ENCODE results near the gene DPAGT1.
"Not testable (repeated sequence)": the region's sequence is repeated elsewhere in the genome, so short reads cannot be mapped to it uniquely, and the experiment has no call there.

DPAGT1 gene

DNA sequence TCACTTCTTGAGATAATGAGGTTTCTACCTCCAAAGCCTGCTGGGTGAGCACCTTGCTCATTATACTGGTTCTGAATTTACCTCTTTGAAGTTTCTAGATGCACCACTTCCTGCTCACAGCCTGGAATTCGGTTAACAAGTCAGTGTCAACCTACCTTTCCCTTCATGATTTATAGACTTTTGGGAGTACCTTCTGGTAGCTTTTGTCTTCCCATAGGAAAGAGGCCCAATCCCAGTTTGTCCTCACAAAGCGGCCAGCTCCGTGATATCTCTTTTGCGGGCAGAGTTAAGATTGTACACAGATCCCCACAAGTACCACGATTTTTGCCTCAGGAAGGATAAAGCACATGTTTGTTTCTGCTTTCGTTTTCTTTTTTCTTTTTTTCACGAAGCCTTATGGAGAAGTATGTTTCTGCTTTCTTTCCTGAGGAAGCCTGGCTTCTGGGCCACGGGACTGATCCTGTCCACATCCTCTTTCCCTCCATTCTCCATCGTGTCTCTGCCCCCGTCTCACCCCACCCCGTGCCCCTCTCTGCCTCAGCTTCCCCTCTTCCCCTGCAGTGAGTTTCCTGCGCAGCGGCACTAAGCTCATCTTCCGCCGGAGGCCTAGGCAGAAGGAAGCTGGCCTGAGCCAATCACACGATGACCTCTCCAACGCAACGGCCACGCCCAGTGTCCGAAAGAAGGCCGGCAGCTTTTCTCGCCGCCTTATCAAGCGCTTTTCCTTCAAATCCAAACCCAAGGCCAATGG is 14.0 kb upstream of the DPAGT1 start:
- DNase-seq (ENCODE audit: low read depth), result no peak

DNA sequence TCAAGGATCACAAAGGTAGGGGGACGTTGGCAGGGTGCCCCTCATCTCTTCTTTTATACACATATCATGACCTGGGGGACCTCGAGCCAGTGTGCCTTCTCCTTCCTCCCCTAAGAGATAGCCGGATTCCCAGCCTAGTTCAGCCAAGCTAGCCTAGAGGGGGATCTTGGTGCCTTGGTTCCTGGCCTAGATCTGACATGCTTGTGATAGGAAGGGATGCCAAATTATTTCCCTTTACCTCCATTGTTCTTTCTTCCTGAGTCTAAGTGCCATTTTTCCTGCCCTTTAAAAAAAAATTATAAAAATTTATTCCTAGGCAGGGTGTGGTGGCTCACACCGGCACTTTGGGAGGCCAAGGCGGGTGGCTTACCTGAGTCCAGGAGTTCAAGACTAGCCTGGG is 12.7 kb upstream of the DPAGT1 start:
- DNase-seq (ENCODE audit: low read depth), result no peak

DNA sequence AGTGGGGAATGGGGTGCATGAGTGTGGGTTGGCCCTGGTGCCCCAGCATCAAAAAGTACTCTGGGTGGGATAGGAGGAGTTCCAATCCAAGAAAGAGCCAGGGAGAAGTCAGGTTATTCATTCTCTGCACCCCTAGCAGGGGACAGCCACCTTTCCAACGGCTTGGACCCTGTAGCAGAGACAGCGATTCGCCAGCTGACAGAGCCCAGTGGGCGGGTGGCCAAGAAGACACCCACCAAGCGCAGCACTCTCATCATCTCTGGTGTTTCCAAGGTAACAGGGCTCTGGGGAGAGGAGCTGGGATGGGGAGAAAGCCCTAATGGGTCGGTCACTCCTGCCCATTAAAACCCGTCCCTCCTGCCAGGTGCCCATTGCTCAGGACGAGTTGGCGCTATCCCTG is 12.1 kb upstream of the DPAGT1 start:
- no peak for DNase-seq (ENCODE audit: low read depth)

DNA sequence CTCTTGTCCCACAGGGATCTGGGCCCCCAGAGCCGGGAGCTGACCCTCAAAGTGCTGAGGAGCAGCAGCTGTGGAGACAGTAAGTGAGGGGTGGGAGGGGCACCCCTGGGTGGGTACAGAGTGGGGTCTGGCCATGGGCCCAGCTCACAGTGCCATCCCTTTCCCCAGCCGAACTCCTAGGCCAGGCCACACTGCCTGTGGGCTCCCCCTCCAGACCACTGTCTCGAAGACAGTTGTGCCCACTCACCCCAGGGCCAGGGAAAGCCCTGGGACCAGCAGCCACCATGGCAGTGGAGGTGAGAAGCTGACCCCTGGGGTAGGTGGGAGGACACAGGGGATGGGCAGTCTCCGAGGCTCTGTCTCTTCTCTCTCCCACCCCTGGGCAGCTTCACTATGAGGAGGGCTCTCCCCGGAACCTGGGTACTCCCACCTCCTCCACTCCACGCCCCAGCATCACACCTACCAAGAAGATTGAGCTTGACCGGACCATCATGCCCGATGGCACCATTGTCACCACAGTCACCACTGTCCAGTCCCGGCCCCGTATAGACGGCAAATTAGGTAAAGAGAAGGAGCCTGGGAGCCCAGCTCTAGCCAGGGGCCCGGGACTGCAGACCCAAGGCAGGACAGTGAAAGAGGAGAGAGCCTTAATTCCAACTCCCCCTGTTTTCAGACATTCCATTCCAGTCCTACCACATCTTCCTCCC is 10.8 kb upstream of the DPAGT1 start:
- no peak for DNase-seq (ENCODE audit: low read depth)

DNA sequence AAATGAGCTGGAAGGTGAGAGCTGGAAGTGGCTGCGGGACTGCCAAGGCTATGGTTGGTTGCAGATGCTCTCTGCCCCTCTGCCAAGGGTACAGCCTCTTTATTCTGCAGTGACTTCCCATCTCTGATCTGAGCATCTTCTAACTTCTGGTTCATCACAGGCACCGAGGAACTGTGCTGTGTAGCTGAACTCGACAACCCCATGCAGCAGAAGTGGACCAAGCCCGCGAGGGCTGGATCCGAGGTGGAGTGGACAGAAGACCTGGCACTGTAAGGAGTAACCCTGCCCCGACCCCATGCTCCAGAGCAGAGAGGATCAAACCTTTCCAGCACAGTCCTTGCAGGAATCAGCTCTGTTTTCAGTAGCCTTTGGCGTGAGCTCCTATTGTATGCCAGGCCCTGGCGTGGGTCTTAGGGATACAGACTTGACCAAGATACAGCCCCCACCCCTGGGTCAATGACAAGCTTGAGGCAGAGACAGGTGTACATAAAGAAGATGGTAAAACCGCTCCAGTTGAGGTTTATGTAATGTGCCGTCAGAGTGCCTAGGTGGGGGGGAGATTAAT is 9.8 kb upstream of the DPAGT1 start:
- DNase-seq (ENCODE audit: low read depth), result no peak

DNA sequence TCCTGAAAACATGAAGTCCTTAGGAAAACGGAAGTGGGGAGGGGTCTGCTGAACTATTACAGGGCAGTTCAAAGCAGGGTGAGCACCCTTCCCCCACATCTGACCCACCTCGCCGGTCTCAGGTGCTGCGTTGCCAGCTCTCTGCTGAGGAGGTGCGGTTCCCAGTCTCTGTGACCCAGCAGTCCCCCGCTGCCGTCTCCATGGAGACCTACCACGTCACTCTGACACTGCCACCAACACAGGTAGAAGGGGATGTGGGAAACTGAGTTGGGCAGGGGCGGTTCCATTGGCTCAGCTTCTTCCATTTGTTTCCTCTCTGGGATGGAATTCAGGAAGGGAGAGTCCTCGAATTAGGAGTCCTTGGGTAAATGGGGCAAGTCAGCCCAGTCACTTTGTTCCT is 8.8 kb upstream of the DPAGT1 start:
- DNase-seq (ENCODE audit: low read depth), result no peak

DNA sequence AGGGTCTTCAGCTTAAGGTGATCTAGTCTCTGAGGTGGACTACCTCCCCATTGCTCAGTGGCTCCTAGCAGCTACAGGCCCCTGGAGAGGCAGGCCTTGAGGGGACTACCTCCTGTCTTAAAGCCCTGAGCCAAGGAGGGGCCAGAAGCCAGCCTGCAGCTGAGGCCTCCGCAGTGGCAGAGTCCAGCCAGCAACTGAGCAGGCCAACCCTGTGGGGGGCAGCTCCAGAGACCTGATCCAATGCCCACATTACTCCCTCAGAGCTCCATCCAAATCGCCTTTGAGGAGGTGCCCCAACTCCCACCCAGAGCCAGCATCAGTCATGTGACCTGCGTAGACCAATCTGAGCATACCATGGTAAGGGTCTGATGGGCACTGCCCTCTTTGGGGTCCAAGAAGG is 8.2 kb upstream of the DPAGT1 start:
- DNase-seq (ENCODE audit: low read depth), result no peak

DNA sequence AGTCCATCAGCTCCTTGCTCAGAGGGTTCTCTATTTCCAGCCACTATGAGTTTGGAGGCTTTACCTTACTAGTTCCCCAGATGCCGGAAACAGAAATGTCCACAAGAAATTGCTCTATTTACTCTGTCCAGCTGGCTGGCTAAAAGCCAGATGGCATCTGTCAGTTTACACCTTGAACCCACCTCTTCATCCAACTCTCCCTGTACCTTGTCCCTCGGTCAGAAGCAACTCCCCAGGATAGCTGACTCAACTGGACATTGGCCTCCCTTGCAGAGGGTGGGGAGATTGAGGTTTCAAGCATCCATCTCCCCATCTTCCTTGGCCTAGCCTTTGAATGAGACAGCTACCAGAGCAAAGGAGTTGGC is 7.2 kb upstream of the DPAGT1 start:
- no peak for DNase-seq (ENCODE audit: low read depth)

DNA sequence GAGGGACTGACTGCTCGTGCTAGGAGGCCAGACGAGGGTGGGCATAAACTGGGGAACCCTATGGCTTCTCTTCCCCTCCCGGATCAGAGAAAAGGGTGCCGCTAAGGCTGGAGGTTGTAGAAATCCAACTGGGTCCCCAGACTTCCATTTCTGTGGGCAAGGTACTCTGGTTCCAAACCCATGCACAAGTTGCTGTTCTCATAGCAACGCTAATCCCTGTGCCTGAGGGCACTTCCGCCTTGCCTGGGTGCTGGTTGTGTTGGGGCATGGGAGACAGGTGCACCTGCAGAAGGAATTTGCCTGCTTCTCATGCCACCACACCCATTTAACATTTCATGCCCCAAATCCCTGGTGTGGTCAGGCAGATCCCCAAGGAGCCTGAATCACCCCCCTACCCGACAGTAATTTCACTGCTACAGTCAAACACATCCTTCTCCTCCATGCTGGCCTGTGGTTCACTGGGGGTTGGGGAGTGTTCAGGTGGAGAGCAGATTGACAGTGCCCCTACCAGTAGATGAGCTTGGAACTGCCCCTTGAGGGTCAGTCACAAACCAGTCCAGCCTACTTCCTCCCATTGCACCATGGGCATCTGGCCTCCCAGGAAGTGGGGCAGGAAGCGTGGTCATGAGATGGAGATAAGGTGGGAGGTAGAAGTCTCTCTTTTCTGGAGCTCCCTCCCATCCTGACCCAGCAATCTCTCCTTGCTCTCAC is 6.6 kb upstream of the DPAGT1 start:
- no peak for DNase-seq (ENCODE audit: low read depth)

DNA sequence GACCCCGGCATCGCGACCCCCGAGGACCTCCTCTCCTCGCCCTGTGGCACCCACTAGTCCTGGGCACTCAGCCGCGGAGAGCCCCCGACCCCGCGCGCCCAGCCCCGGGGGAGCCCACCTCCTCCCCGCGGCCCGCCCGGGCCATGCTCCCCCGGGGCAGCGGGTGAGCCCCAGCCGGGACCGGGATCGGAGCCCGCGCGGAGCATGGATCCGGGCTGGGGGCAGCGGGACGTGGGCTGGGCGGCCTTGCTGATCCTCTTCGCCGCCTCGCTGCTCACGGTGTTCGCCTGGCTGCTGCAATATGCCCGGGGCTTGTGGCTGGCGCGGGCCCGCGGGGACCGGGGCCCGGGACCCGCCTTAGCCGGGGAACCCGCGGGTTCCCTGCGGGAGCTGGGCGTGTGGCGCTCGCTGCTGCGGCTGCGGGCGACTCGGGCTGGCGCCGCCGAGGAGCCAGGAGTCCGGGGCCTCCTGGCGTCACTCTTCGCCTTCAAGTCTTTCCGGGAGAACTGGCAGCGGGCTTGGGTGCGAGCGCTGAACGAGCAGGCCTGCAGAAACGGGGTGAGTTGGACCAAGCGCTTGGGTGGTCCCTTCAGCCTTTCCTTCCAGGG is 6.0 kb upstream of the DPAGT1 start:
- DNase-seq (ENCODE audit: low read depth), result no peak

DNA sequence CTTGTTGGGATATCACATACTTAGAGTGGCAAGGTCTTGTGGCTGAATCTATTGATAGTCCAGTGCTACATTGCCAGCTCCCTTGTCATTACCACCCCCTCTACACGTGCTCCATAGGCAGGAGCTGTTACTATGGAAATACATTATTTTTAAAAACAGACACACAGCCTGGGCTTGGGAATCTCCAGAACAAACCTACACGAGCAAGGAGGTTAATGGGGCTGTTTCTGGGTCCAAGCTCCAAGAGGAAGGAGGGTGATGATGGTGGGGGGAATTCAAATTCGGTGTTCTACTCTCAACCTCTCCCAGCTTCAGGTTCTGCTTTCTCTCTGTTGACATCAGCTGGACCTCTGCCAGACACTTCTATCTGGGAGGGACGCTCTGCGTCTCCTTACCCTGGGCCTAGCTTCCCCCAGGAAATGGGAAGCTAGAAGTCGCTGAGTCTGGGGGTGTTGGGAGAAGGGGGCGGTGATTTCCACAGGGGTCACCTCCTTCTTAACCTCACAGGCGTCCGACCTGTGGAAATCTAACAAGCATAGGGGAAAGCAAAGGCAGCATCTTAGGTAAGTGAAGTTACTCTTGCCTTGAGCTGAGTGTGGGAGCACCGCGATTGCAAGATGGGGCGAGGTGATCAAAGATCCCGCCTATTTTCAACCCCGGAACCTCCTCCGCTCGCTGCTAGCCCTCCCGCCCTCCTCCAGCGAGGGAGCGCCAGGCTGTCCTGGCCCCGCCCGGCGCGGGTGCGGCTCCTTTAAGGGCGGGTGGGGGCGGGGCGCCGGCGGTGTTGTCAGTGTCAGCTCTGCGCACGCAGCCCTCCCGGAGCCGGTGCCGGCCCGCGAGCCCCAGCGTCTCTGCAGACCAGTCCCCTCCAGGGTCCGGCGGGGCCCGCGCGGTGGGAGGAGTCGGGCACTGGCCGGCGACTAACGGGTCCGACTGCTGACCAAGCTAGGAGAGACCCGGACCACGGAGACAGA is 5.2 kb upstream of the DPAGT1 start, which contains the start of gene C2CD2L:
Gene C2CD2L (plus strand): TSS at position 781 of the 974 bp plus-strand sequence. CDS start 398 bp downstream, outside the sequence.
- DNase-seq (ENCODE audit: low read depth), result peak; percentile 73

DNA sequence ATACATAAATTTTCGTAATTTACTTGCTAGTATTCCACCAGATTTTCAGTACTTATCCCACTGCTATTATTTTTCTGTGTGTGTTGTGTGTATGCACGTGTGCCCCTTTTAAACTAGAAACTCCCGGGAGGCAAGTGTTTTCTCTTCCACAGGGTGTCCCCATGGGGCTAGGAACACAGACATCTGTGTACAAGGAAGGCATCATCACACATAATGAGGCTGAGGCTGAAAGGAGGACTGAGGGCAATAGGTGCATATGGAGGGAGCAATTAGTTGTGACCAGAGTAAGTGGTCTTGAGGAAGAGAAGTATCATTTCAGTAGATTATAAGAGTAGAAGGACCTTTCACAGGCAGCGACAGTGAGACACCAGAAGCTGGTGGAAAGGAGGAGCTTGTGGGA is 2.1 kb upstream of the DPAGT1 start:
- DNase-seq (ENCODE audit: low read depth), result no peak

DNA sequence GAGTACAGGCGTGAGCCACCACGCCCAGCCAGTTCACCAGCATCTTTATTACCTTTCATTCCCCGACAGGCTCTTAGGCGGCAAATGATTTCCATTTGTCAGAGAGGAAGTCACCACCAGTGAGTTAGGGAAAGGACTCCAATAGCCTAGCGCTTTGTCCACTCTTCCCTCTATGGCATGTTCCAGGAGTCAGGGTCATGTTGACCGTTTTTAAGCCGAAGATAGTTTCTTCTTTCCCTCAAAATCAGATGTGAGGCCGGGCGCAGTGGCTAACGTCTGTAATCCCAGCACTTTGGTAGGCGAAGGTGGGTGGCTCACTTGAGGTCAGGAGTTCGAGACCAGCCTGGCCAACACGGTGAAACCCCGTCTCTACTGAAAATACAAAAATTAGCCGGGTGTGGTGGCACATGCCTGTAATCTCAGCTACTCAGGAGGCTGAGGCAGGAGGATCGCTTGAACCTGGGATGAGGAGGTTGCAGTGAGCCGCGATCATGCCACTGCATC is 1.6 kb upstream of the DPAGT1 start:
- not testable (repeated sequence) for DNase-seq (ENCODE audit: low read depth)

DNA sequence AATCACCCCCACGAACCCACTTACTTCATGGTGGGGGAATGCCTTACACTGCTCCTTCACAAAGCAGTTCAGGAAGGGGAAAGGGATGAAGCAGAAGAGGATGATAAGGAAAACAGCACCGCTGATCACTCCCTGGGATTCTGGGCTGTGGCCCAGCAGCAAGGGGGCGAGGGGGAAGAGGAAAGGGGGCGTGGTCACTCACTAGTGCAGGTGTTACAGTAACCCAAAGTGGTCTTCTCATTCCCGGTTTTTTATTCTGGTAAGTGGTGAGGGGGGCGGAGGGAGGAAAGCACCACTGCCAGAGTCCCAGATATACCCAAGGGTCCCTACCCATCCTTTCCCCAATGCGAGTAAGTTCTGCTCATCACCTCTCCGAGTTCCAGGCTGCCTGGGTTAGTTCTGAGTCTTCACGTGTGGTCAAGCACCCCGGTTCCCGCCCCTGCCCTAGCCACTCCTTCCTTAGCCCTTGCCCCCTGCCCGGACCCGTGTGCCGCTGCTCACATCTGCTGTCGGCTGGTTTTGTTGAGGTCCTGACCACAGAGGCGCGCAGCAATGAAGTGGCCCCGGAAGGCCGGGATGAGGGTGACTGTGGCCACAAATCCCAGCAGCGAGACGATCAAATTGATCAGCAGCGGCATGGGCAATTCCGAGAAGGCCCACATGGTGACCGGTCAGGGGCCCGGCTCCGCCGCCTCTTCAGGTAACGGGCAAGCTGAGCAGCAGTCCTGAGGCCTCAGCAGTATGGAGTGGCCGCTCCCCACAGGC is 477 bp downstream of the DPAGT1 start:
- DNase-seq (ENCODE audit: low read depth), result no peak

DNA sequence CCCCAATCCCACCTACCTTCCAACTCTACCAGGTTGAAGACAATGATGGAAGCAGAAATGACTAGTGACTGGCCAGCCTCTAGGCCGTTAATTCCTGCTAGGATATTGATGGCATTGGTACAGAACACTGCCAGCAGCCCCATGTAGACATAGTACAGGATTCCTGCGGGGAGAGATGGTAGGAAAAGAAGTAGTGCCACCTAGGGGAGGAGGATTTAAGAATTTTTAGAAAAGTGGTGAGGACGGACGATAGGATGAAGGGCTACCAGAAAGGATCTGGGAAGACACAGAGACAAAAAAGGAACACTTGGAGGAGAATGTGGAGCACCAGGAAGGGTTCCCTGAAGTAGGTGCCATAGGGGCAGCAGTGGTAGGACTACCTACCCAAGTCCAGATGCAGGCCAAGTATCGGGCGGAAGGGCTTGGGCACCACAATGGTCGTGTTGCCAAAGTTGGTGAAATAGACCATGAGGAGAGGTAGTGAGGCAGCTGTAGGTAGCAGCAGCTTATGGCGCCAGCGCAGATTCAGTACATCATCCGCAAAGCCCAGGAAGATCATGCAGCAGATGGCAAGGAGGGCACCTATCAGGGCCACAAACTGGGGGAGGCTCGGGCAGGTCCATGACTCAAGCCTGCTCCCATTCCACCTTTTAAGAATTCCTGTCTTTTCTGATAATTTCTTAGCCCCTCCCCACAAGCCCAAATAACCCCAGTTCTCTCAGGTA is 1.2 kb downstream of the DPAGT1 start:
- no peak for DNase-seq (ENCODE audit: low read depth)

DNA sequence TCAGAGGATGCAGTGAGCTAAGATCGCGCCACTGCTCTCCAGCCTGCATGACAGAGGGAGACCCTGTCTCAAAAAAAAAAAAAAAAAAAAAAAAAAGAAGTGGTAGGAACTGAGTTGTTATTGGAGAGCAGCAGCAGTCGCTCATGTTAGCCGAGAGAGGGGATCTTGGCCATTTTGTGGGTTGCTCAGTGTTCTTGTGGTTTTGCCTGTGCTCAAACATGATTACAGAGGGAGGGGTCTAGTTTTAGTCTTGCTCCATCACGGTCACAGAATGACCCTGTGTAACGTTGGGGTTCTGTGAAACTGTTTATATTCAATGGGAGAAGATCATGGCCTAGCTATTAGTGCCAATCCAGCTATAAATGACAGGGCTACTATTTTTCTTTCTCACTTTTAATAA is 1.9 kb downstream of the DPAGT1 start:
- no peak for DNase-seq (ENCODE audit: low read depth)

DNA sequence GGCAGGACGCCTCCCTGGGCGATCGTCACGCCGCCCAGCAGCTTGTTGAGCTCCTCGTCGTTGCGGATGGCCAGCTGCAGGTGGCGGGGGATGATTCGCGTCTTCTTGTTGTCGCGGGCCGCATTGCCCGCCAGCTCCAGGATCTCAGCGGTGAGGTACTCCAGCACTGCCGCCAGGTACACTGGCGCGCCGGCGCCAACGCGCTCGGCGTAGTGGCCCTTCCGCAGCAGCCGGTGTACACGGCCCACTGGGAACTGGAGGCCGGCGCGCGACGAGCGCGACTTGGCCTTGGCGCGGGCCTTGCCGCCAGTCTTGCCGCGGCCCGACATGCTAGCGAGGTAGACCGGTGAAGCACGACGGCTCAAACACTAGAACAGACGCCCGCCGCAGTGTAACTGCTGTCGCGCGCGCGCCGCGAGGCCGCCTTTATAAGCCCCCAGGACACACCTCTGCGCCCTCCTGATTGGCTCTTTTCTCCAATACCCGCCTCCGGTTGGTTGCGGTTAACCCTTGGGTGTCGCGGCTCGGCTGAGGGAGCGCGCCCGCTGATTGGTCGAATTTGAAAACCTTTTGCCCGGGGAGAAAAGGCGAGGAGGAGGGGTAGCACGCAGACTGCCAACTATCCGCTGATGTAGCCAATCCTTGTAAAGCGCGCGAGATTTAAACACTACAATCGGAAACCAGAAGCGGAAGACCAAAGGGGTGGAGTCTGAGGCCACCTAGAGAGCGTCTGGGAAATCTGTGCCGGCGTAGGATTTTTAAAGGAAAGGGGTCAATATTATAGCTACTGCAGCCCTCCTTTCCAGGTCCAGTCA is 6.4 kb downstream of the DPAGT1 start:
- peak; percentile 99 for DNase-seq (ENCODE audit: low read depth)

DNA sequence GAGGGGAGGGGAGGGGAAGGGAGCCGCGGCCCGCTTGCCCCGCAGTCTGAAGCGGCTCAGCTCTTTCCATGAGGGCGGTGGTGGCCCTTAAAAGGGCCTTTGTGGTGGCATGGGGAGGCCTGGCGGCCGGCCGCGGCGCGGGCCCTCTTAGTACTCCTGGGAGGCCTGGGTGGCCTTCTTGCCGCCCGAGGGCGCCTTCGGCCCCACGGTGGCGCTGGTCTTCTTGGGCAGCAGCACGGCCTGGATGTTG is 6.9 kb downstream of the DPAGT1 start:
- DNase-seq (ENCODE audit: low read depth), result no peak
